HCT116 (cell line): ENCODE results near the gene SUPT3H.

Source experiments
- CTCF ChIP-seq, 3 experiments: fragments of 200-600 bp in 1 of 3; sonication (generic) in 1 of 3; IDR thresholded peaks in 2 of 3; conservative IDR thresholded peaks in 1 of 3; 2 replicates each; pipeline ENCODE4 v1.5.1; 2012 to 2017; ENCODE audit warnings: low read depth in 2 of 3, low read length in 2 of 3, antibody characterized with exemption in 1 of 3, borderline replicate concordance in 1 of 3, control low read depth in 1 of 3, mild to moderate bottlenecking in 1 of 3, mixed read lengths in 1 of 3, mixed run types in 1 of 3, moderate library complexity in 1 of 3; ENCODE audit not compliant: insufficient read depth in 1 of 3
- EZH2phosphoT487 ChIP-seq: fragments of 200-600 bp; IDR thresholded peaks from 2 replicates; pipeline ENCODE4 v1.6.1; 2018; ENCODE audit warnings: antibody characterized with exemption, borderline replicate concordance
- MAX ChIP-seq: IDR thresholded peaks from 2 replicates; pipeline ENCODE4 v1.6.1; 2012
- POLR2AphosphoS5 ChIP-seq: IDR thresholded peaks from 2 replicates; pipeline ENCODE4 v1.6.1; 2011; ENCODE audit warnings: mild to moderate bottlenecking, low read depth, low read length, moderate library complexity
- ZBTB33 ChIP-seq: IDR thresholded peaks from 2 replicates; pipeline ENCODE4 v1.6.1; 2011; ENCODE audit warnings: mild to moderate bottlenecking, low read length, moderate library complexity; ENCODE audit not compliant: insufficient replicate concordance; ENCODE audit errors: extremely low read depth
- ZNF274 ChIP-seq: fragments of 200-500 bp; sonication (Bioruptor generic); IDR thresholded peaks from 2 replicates; pipeline ENCODE4 v1.6.1; 2014; ENCODE audit warnings: mild to moderate bottlenecking, low read depth, low read length, inconsistent platforms

- no peak for TF ChIP-seq CTCF (IDR thresholded peaks at IDR 0.05 in 2 of 3, conservative IDR thresholded peaks at IDR 0.05 in 1 of 3; ENCODE audit: borderline replicate concordance in 1 of 3, insufficient read depth in 1 of 3, low read depth in 2 of 3, low read length in 2 of 3)
- TF ChIP-seq POLR2AphosphoS5: no peak
- TF ChIP-seq MAX: no peak
- TF ChIP-seq ZBTB33: no peak
- TF ChIP-seq ZNF274: no peak
- TF ChIP-seq EZH2phosphoT487: no peak
These were observed 517.8 kb downstream of the SUPT3H start for GRCh38 chr6:44859901-44860410.
